GM12891 (cell line): ENCODE measurements around the gene ALK.

ENCODE experiments used
- DNase-seq: peaks from one replicate; pipeline ENCODE4 v3.0.0; 2011; ENCODE audit warnings: low spot score; ENCODE audit not compliant: insufficient read length
- FAIRE-seq: peaks from 2 replicates; lab custom pipeline; 2011; peaks lifted over from hg19 to GRCh38; lab: Jason Lieb, UNC
- PAX5 ChIP-seq: IDR thresholded peaks from 2 replicates; pipeline ENCODE4 v1.6.1; 2011; ENCODE audit warnings: low read length, moderate library complexity, mild to moderate bottlenecking; ENCODE audit not compliant: insufficient read depth, severe bottlenecking
- POLR2A ChIP-seq: IDR thresholded peaks from 2 replicates; pipeline ENCODE4 v1.6.1; 2011; ENCODE audit warnings: low read depth, low read length, control low read depth
- POLR2AphosphoS5 ChIP-seq: IDR thresholded peaks from 2 replicates; pipeline ENCODE4 v1.6.1; 2011; ENCODE audit warnings: low read depth, low read length, control low read depth
- POU2F2 ChIP-seq: IDR thresholded peaks from 2 replicates; pipeline ENCODE4 v1.6.1; 2011; ENCODE audit warnings: low read depth, mild to moderate bottlenecking, control low read depth, low read length, moderate library complexity
- SPI1 ChIP-seq: IDR thresholded peaks from 2 replicates; pipeline ENCODE4 v1.6.1; 2011; ENCODE audit warnings: low read depth, low read length, control low read depth
- TAF1 ChIP-seq: IDR thresholded peaks from 2 replicates; pipeline ENCODE4 v1.6.1; 2011; ENCODE audit warnings: low read depth, low read length, control low read depth

Gene ALK

DNA sequence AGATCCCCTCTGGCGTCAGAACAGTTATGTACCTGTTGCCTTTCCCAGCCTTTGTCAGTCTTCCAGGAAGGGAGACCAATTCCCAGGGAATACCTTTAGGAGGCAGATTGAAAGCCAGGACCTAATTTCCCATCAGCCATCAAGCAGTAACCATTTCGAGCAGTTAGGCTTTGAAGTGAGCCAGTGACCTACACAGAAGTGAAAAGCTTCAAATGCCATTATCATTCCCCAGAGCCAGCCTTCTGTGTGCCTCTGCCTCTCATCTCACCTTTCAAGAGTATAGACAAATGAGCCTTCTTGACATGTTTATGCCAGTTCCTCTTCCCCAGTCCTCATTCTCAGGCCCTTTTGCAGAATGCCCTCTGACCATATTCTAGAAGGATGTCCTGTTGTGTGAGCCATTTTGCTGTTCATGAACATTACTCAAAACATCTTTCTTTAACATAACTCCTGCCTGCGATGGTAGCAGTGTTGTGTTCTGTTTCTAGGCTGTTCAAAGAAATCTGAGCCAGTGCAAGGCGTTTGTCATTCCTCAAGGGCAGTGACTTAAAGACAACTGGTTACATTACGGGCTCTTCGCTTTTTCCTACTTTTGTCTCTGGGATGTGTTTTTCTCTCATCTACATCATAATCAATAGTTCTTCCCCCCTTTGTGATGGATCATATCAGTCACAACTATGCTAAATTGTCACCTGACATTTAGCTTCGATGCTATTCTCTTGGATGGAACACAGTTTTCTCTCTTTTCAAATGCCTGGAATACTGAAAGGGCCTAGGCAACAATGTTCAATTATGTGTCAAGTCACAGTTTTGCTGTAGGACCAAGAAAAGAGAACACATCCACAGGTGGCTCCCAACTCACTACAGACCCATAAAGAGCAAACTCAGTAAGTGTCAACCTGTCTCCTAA is 138.6 kb downstream of the ALK start:
- no peak for FAIRE-seq
- no peak for DNase-seq
- TF ChIP-seq POLR2A, result no peak
- no peak for TF ChIP-seq SPI1
- TF ChIP-seq POU2F2, result no peak
- no peak for TF ChIP-seq POLR2AphosphoS5
- TF ChIP-seq PAX5, result no peak
- TF ChIP-seq TAF1, result no peak

DNA sequence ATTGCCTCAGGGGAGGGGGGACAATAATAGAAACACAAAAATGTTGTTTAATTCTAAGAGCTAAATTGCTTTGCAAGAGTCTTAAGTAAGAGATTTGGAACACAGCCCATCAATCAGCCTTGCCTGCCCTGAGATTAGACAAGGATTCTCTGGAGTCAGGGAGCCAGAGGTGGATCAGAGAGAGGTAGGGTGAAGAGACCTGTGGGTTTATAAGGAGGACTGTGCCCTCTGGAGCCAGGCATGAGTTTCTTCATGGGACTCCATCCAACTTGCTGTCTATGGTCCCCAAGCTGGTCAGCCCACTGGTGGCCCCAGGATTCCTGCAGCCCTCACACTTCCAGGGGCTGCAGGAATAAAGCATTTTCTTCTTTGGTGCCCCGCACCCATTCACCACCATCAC is 139.3 kb downstream of the ALK start:
- DNase-seq (no peak), FAIRE-seq (no peak)
- TF ChIP-seq PAX5, result no peak
- TF ChIP-seq POU2F2, result no peak
- no peak for TF ChIP-seq SPI1
- no peak for TF ChIP-seq POLR2A
- no peak for TF ChIP-seq TAF1
- no peak for TF ChIP-seq POLR2AphosphoS5

DNA sequence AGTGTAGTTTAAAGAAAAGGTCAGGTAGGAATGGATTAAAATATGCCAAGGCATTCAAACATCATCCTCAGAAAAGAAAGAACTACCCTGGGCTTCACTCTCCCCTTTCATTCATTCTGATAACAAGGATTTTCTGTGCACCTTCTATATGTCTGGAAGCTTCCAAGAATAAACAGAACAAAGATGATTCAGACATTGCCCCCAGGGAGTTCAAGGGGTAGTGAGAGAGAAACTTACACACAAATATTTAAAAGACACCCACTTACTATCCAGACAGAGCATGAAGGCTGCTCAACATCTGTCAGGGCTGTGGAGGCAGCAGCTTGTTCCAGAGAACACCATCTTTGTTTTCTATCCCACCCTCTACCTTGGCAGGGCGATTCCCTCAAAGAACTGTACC is 140.5 kb downstream of the ALK start:
- DNase-seq (no peak), FAIRE-seq (no peak)

DNA sequence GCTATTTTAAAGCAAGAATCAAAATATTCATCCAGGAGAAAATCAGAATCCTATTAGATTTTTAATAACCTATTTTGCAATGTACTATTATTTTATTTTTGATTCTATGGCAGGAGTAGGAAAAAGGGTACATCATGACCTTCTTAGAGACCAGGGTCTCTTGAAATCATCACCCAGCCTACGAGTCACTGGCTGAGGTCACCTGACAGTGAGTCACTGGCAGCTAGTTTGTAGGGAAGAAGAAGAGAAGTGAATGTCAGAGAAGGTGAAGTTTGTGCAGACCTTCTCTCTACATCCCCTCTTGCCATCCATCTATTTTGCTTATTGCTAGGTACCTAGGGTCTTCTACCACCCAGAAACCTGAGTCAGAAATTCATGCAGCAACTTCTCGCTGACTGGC is 144.2 kb downstream of the ALK start:
- DNase-seq (no peak), FAIRE-seq (no peak)
- TF ChIP-seq TAF1 (no peak), POLR2A (no peak), SPI1 (no peak), PAX5 (no peak), POU2F2 (no peak), POLR2AphosphoS5 (no peak)

More for the DNA sequence above, 140.5 kb downstream of the ALK start:
- no peak for TF ChIP-seq SPI1
- no peak for TF ChIP-seq PAX5
- no peak for TF ChIP-seq POLR2A
- TF ChIP-seq POLR2AphosphoS5, result no peak
- no peak for TF ChIP-seq TAF1
- TF ChIP-seq POU2F2, result no peak

DNA sequence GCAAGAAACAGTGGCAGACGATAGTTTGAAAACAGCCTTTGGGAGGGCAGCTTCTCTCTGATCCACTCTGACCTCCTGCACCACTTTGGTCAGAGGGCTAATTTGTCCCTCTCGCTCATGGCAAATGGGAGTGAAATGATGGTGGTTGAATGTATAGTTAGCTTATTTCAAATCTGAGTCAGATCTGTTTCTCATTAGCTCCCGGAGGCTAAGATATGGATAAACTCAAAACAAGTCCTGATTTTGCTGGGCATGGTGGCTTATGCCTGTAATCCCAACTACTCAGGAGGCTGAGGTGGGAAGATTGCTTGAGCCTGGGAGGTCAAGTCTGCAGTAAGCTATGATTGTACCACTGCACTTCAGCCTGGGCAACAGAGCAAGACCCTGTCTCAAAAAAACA is 145.0 kb downstream of the ALK start:
- no peak for FAIRE-seq
- no peak for TF ChIP-seq POLR2AphosphoS5
- TF ChIP-seq POU2F2, result no peak
- TF ChIP-seq PAX5, result no peak
- no peak for TF ChIP-seq SPI1
- no peak for DNase-seq

DNA sequence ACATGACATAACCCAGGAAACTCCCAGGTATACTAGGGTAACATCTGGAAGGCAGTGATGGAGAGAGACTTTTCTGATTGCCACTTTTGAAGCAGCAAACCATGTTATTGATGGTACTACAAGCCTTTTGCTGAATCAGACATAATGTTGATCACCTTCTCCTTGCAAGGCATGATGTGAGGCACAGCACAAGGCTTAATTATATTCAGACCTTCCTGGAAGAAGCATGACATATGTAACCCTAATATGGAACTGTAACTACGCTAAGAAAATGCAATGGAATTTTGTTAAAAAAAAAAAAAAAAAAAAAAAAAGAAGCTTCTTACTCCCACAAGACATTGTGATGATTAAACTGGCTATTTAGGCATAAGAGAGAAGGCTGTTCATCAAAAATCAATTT is 145.4 kb downstream of the ALK start:
- no peak for TF ChIP-seq POLR2AphosphoS5
- TF ChIP-seq TAF1, result no peak
- TF ChIP-seq POU2F2, result no peak
- TF ChIP-seq PAX5, result no peak
- no peak for TF ChIP-seq POLR2A
- no peak for TF ChIP-seq SPI1
- DNase-seq (no peak), FAIRE-seq (no peak)

DNA sequence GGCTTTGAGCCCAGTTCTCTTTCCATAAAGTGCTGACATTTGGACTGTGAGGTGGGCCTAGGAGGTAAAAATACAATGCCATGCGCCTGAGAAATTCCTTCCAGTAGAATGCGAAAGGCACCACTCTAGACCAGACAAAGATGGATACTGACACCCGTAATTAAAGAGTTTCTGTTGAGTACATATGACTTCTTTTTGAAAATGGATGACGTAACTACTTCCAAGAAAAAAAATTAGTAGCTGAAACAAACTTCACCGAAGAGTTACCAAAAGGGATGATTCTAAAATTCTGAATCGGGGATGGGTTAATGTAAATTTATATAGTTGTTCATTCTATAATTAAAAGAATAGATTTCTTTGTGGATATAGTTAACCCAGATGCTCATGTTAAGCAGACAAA is 146.8 kb downstream of the ALK start:
- DNase-seq, result no peak
- TF ChIP-seq POU2F2 (no peak), TAF1 (no peak), POLR2AphosphoS5 (no peak), PAX5 (no peak), POLR2A (no peak), SPI1 (no peak)
- FAIRE-seq, result no peak

DNA sequence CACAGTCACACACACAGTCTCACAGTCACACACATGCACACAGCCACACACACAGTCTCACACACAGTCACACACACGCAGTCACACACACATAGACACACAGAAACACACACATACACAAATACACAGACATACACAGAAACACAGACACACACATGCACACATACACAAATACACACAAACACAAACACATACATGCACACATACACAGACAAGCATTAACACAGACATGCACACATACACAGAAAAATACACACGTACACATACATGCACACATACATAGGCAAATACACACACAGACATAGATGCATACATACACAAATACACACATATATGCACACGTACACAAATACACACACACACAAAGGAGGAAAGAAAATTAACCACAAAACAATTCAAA is 150.5 kb downstream of the ALK start:
- TF ChIP-seq POU2F2 (no peak), POLR2AphosphoS5 (no peak), POLR2A (no peak), PAX5 (no peak), TAF1 (no peak), SPI1 (no peak)
- FAIRE-seq, result peak; percentile 72
- DNase-seq, result no peak

DNA sequence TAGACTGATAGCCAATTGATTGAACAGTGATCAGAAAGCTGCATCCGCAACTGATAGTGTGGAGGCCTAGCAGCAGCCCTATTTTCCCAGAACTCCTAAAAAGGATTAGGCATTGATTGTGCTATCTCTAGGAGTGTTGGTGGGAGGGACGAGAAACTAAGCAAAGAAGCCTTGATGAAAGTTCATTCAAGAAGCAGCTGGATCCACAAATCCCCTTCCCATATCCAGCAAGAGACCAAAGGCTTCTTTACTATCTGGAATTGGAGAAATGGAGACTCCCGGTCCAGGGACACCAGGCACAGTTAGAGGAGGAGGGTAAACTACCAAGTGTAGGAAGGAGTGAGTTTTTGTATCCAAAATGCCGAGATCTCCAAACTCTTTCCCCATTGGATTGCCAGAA is 151.5 kb downstream of the ALK start:
- FAIRE-seq, result no peak
- TF ChIP-seq SPI1 (no peak), TAF1 (no peak), POU2F2 (no peak), PAX5 (no peak), POLR2A (no peak), POLR2AphosphoS5 (no peak)
- DNase-seq, result no peak

DNA sequence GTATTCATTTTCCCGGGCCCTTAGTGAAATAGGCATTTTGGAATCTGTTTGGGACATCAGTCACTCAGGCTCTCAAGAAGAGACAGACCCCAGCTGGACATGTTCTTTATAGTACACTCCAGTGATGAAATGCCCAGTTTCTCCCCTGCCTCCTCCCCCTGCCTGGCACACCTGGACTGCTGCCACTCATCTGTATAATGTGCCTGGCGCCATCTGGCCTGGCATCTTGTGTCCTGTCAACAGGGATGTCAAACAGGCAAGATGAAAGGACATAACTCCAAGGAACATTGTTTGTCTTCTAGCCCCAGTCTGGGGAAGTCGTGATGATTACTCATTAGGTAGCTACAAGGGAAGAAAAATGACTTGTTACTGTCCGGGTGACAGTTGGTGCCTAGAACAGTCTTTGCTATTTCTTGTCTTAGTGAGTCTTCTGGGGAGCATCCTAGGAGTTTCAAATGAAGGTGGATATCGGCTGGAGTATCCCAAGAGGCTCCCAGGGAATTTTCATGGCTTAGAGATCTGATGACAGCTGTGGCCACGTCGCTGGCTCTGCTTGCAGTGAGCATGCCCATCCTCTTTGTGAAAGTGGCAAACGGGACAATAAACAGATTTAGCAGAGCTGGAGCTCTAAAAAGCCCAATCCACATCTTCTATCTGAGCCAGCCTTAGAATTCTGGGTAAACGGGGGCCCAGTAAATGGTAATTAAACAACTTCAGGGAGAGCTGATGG is 153.6 kb downstream of the ALK start:
- DNase-seq (no peak), FAIRE-seq (peak; percentile 13)
- no peak for TF ChIP-seq POLR2AphosphoS5
- TF ChIP-seq POU2F2, result no peak
- no peak for TF ChIP-seq TAF1
- TF ChIP-seq PAX5, result no peak
- TF ChIP-seq POLR2A, result no peak
- TF ChIP-seq SPI1, result no peak
